CD14-positive monocyte (primary cell): Measurements from ENCODE around the gene TEX29. TPM values are rescaled to one million over a fixed set of nuclear protein-coding genes. Genes with fewer than 3 reads are reported as not detected.

ENCODE experiments used
- DNase-seq, 3 donors: peaks; one replicate each; pipeline ENCODE4 v3.0.0-alpha.2; 2011 to 2022
- H2AFZ ChIP-seq: 2 replicates; pipeline ENCODE4 v1.6.0; 2012; ENCODE audit warnings: mild to moderate bottlenecking, low read depth, low read length, inconsistent platforms; ENCODE audit not compliant: insufficient read depth, poor library complexity, severe bottlenecking
- H3K27ac ChIP-seq, 2 donors: 1 replicate in 1 of 2; 2 replicates in 1 of 2; pipeline ENCODE4 v1.5.1; 2012 to 2013; ENCODE audit warnings: low read length in 2 of 2, control low read depth in 1 of 2, inconsistent platforms in 1 of 2, low read depth in 1 of 2, mild to moderate bottlenecking in 1 of 2
- H3K27me3 ChIP-seq, 2 donors: one replicate each; pipeline versions ENCODE4 v1.6.0 to v1.6.1; 2011 to 2013; ENCODE audit warnings: low read length in 2 of 2; ENCODE audit not compliant: control insufficient read depth in 2 of 2, insufficient read depth in 2 of 2
- H3K36me3 ChIP-seq, 2 donors: replicated peaks in 1 of 2; 1 replicate in 1 of 2; 2 replicates in 1 of 2; pipeline versions ENCODE4 v1.5.1 to v1.6.1; 2012 to 2013; ENCODE audit warnings: low read length in 2 of 2, control low read depth in 1 of 2, inconsistent platforms in 1 of 2, mild to moderate bottlenecking in 1 of 2; ENCODE audit not compliant: insufficient read depth in 2 of 2, control insufficient read depth in 1 of 2
- H3K4me1 ChIP-seq, 2 donors: 1 replicate in 1 of 2; 2 replicates in 1 of 2; pipeline versions ENCODE4 v1.5.1 to v1.6.1; 2012 to 2013; ENCODE audit warnings: low read length in 2 of 2, control low read depth in 1 of 2, inconsistent platforms in 1 of 2, mild to moderate bottlenecking in 1 of 2, moderate library complexity in 1 of 2; ENCODE audit not compliant: insufficient read depth in 2 of 2, control insufficient read depth in 1 of 2
- H3K4me2 ChIP-seq: replicated peaks from 2 replicates; pipeline ENCODE3; 2012; ENCODE audit warnings: low read length, moderate library complexity, mild to moderate bottlenecking; ENCODE audit not compliant: poor library complexity, severe bottlenecking; ENCODE audit errors: extremely low read depth
- H3K4me3 ChIP-seq, 3 experiments: fragments of 200-600 bp in 1 of 3; sonication (generic) in 1 of 3; replicated peaks in 1 of 3; 1 replicate in 2 of 3; 2 replicates in 1 of 3; pipeline ENCODE4 v1.5.1; 2011 to 2013; ENCODE audit warnings: low read length in 3 of 3, mild to moderate bottlenecking in 3 of 3, control low read depth in 2 of 3, low read depth in 2 of 3, inconsistent platforms in 1 of 3, moderate library complexity in 1 of 3
- H3K79me2 ChIP-seq: 2 replicates; pipeline ENCODE4 v1.6.0; 2012; ENCODE audit warnings: mild to moderate bottlenecking, control low read depth, inconsistent platforms, low read length, moderate library complexity; ENCODE audit not compliant: insufficient read depth
- H3K9ac ChIP-seq: 2 replicates; pipeline ENCODE4 v1.6.0; 2017; ENCODE audit warnings: low read length, mild to moderate bottlenecking; ENCODE audit not compliant: insufficient read depth, poor library complexity, severe bottlenecking
- H3K9me3 ChIP-seq, 2 donors: replicated peaks in 1 of 2; 1 replicate in 1 of 2; 2 replicates in 1 of 2; pipeline versions ENCODE4 v1.5.1 to v1.6.1; 2012 to 2013; ENCODE audit warnings: low read length in 2 of 2, control low read depth in 1 of 2; ENCODE audit not compliant: control insufficient read depth in 1 of 2, insufficient read depth in 1 of 2
- H4K20me1 ChIP-seq: 2 replicates; pipeline ENCODE4 v1.6.0; 2012; ENCODE audit warnings: mild to moderate bottlenecking, low read length, control low read depth, moderate library complexity; ENCODE audit not compliant: insufficient read depth
- H3K27ac Mint-ChIP-seq, 7 donors: one replicate each; pipeline ENCODE4 v1.8.0; 2020; ENCODE audit warnings: mild to moderate bottlenecking in 7 of 7, mixed read lengths in 7 of 7, moderate library complexity in 6 of 7, inconsistent platforms in 2 of 7
- H3K27me3 Mint-ChIP-seq, 3 donors: one replicate each; pipeline ENCODE4 v1.8.0; 2021 to 2022; ENCODE audit warnings: low read depth in 3 of 3, mild to moderate bottlenecking in 3 of 3, mixed read lengths in 3 of 3, moderate library complexity in 3 of 3, inconsistent platforms in 1 of 3
- H3K36me3 Mint-ChIP-seq, 2 donors: one replicate each; pipeline ENCODE4 v1.8.0; 2020; ENCODE audit warnings: mixed read lengths in 2 of 2, inconsistent platforms in 1 of 2, mild to moderate bottlenecking in 1 of 2
- H3K4me1 Mint-ChIP-seq: one replicate; pipeline ENCODE4 v1.8.0; 2020; ENCODE audit warnings: mild to moderate bottlenecking, mixed read lengths
- H3K4me3 Mint-ChIP-seq, 2 donors: one replicate each; pipeline ENCODE4 v1.8.0; 2020; ENCODE audit warnings: mild to moderate bottlenecking in 2 of 2, mixed read lengths in 2 of 2, moderate library complexity in 1 of 2
- H3K9me3 Mint-ChIP-seq, 7 donors: one replicate each; pipeline ENCODE4 v1.8.0; 2020 to 2022; ENCODE audit warnings: mixed read lengths in 7 of 7, mild to moderate bottlenecking in 6 of 7, moderate library complexity in 6 of 7, inconsistent platforms in 2 of 7
- WGBS: methylation state at CpG from one replicate; pipeline ENCODE4 v1.1.5; 2013; ENCODE audit warnings: missing lambda C conversion rate; ENCODE audit not compliant: insufficient coverage; 5-methylcytosine and 5-hydroxymethylcytosine counted together
- intact Hi-C, 2 donors: fragments of 100-400 bp; cut with micrococcal nuclease; formaldehyde crosslinking; loops; one replicate each; pipeline versions ENCODE4 v1.15.0 to v1.15.1; 2023
- polyA plus RNA-seq, 3 donors: library from polyadenylated mRNA; depleted of rRNA in 1 of 3; unstranded in 2 of 3; stranded (reverse) in 1 of 3; fragments of 300-500 nt in 2 of 3; fragments of >200 nt in 1 of 3; fragmentation: Illumina TruSeq in 2 of 3; gene quantifications; 1 replicate in 2 of 3; 2 replicates in 1 of 3; pipeline ENCODE4 v1.2.3, GENCODE V29; 2012 to 2021
- TF ChIP-seq, protein P1 (sequence below): fragments of 200-600 bp; IDR thresholded peaks from one replicate; pipeline ENCODE4 v1.8.0; 2022; ENCODE audit warnings: antibody characterized with exemption, mild to moderate bottlenecking

The TEX29 gene
- polyA plus RNA-seq, 3 donors: 0.27 to 0.29 TPM; not detected in 1

DNA sequence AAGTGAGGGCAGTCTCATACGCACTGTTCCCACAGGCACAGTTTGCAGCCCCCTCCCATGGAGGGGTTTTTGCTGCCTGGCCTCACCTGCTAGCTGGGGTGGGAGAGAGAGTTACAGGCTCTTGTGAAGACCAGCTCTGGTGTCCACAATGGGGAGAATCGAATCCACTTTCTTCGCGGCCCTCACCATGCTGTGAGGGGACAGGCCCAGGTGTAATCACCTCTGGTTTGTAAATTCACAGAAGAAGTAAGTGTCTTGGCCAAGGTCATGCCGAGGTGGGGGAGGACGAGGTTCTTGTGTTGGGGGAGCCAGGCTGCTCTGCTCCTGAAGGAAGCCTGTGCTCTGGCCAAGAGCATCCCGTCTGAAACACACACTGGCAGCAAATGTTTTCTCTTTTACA, 39.5 kb downstream of the TEX29 start:
- 94% methylated on average over 6 of the region's 7 CpGs for WGBS
- H3K9me3 ChIP-seq: no peaks in the 10 kb centered on the region
- no peaks in the 10 kb centered on the region for H3K4me1 ChIP-seq
- H3K36me3 Mint-ChIP-seq: no peaks in the 10 kb centered on the region
- no peak for DNase-seq
- H3K27me3 Mint-ChIP-seq: peaks cover 0 to 9% (median under 1%) of the 10 kb centered on the region in 3 donors
- TF ChIP-seq, protein P1, sequence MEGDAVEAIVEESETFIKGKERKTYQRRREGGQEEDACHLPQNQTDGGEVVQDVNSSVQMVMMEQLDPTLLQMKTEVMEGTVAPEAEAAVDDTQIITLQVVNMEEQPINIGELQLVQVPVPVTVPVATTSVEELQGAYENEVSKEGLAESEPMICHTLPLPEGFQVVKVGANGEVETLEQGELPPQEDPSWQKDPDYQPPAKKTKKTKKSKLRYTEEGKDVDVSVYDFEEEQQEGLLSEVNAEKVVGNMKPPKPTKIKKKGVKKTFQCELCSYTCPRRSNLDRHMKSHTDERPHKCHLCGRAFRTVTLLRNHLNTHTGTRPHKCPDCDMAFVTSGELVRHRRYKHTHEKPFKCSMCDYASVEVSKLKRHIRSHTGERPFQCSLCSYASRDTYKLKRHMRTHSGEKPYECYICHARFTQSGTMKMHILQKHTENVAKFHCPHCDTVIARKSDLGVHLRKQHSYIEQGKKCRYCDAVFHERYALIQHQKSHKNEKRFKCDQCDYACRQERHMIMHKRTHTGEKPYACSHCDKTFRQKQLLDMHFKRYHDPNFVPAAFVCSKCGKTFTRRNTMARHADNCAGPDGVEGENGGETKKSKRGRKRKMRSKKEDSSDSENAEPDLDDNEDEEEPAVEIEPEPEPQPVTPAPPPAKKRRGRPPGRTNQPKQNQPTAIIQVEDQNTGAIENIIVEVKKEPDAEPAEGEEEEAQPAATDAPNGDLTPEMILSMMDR: no peak
- no peaks in the 10 kb centered on the region for H3K27me3 ChIP-seq
- H3K27ac Mint-ChIP-seq: no peak overlapping the region
- no peak overlapping the region for H3K9ac ChIP-seq
- H3K79me2 ChIP-seq: no peaks in the 10 kb centered on the region
- no peak overlapping the region for H3K4me2 ChIP-seq
- H3K4me1 Mint-ChIP-seq: no peaks in the 10 kb centered on the region
- H2AFZ ChIP-seq: no peak overlapping the region
- peaks cover 0 to 2% (median 0%) of the 10 kb centered on the region in 7 donors for H3K9me3 Mint-ChIP-seq
- H3K4me3 Mint-ChIP-seq: no peak overlapping the region
- no peaks in the 10 kb centered on the region for H4K20me1 ChIP-seq
- H3K4me3 ChIP-seq: no peak overlapping the region
- intact Hi-C loops: no loop called here
- H3K36me3 ChIP-seq: no peaks in the 10 kb centered on the region
- no peak overlapping the region for H3K27ac ChIP-seq

DNA sequence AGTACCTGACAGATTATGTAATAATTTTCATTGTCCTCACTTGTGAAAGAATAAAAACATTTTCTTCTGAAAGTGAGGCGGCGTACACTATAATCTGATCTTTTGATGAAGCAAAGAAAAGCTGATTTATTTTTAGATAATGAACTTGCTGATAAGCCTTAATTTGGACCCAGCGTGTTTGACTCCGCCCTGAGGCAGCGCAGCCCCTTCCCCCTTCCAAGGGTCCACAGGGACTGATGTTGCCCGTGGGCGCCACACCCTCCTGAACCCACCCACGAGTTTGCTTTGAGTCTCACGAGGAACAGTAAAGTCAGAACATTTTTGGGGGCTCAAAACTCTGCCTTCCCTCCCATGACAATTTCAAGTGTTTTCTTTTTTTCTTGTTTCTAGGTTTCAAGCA, 40.0 kb downstream of the TEX29 start:
- H3K36me3 ChIP-seq: no peaks in the 10 kb centered on the region
- no peaks in the 10 kb centered on the region for H3K36me3 Mint-ChIP-seq
- 89% methylated on average over 7 of the region's 9 CpGs for WGBS
- no peak overlapping the region for H3K4me3 ChIP-seq
- H3K9me3 Mint-ChIP-seq: peaks cover 0 to 2% (median 0%) of the 10 kb centered on the region in 7 donors
- H4K20me1 ChIP-seq: no peaks in the 10 kb centered on the region
- H3K4me2 ChIP-seq: no peak overlapping the region
- H3K27me3 Mint-ChIP-seq: peaks cover 0 to 10% (median 0%) of the 10 kb centered on the region in 3 donors
- no peak overlapping the region for H3K27ac ChIP-seq
- no peaks in the 10 kb centered on the region for H3K4me1 Mint-ChIP-seq
- H2AFZ ChIP-seq: no peak overlapping the region
- H3K9me3 ChIP-seq: no peaks in the 10 kb centered on the region
- H3K79me2 ChIP-seq: no peaks in the 10 kb centered on the region
- TF ChIP-seq, protein P1: no peak
- H3K27me3 ChIP-seq: no peaks in the 10 kb centered on the region
- H3K9ac ChIP-seq: no peak overlapping the region
- H3K27ac Mint-ChIP-seq: no peak overlapping the region
- no peak overlapping the region for H3K4me3 Mint-ChIP-seq
- intact Hi-C loops: no loop called here
- no peak for DNase-seq
- no peaks in the 10 kb centered on the region for H3K4me1 ChIP-seq
